ENCODE data around the gene RABEP2.

The RABEP2 gene

DNA sequence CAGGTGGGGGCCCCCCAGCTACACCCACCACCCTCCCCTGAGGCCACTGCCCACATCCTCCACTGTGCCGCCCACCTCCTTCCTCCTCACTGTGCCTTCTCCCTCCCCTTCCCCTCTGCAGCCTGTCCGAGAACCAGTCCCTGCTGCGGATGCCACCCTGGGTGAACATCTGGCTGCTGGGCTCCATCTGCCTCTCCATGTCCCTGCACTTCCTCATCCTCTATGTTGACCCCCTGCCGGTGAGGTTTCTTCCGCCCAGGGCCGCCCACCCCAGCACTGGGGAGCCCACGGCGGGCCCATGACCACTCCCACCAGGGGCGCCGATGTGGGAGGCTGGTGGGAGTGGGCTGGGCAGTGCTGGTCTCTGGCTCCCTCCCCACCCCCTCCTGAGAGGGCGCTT lies 22.1 kb downstream of the RABEP2 start:
- H3K4me1 ChIP-seq (ENCODE audit: control insufficient read depth, low read length): no peaks in the 10 kb centered on the region

DNA sequence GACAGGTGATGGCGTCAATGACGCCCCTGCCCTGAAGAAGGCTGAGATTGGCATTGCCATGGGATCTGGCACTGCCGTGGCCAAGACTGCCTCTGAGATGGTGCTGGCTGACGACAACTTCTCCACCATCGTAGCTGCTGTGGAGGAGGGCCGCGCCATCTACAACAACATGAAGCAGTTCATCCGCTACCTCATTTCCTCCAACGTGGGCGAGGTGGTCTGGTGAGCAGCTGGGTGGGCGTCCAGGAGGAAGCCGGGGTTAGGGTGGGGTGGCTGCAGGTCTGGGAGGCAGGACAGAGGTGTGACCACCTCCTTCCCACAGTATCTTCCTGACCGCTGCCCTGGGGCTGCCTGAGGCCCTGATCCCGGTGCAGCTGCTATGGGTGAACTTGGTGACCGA lies 23.2 kb downstream of the RABEP2 start:
- H3K27ac ChIP-seq (ENCODE audit: low read depth, low read length): no peak overlapping the region

More for the DNA sequence above, 22.1 kb downstream of the RABEP2 start:
- no peak for TF ChIP-seq EZH2phosphoT487 (IDR thresholded peaks at IDR 0.05; ENCODE audit: borderline replicate concordance, low read length)
- TF ChIP-seq, protein P1, sequence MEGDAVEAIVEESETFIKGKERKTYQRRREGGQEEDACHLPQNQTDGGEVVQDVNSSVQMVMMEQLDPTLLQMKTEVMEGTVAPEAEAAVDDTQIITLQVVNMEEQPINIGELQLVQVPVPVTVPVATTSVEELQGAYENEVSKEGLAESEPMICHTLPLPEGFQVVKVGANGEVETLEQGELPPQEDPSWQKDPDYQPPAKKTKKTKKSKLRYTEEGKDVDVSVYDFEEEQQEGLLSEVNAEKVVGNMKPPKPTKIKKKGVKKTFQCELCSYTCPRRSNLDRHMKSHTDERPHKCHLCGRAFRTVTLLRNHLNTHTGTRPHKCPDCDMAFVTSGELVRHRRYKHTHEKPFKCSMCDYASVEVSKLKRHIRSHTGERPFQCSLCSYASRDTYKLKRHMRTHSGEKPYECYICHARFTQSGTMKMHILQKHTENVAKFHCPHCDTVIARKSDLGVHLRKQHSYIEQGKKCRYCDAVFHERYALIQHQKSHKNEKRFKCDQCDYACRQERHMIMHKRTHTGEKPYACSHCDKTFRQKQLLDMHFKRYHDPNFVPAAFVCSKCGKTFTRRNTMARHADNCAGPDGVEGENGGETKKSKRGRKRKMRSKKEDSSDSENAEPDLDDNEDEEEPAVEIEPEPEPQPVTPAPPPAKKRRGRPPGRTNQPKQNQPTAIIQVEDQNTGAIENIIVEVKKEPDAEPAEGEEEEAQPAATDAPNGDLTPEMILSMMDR (IDR thresholded peaks at IDR 0.05; ENCODE audit: low read depth, low read length, poor library complexity, severe bottlenecking): no peak
- no peaks in the 10 kb centered on the region for H3K27me3 ChIP-seq (ENCODE audit: control insufficient read depth, low read length)
- no peaks in the 10 kb centered on the region for H3K9me3 ChIP-seq (ENCODE audit: control insufficient read depth, insufficient read depth, low read length)
- no peak overlapping the region for H3K27ac ChIP-seq (ENCODE audit: low read depth, low read length)
- H3K4me3 ChIP-seq (ENCODE audit: low read length): no peak overlapping the region
- no peaks in the 10 kb centered on the region for H3K79me2 ChIP-seq (ENCODE audit: control insufficient read depth, low read length)
- no peak overlapping the region for H3K4me2 ChIP-seq (ENCODE audit: low read length)
- H4K20me1 ChIP-seq (ENCODE audit: control insufficient read depth, insufficient read depth, low read depth, low read length): no peaks in the 10 kb centered on the region
- no peaks in the 10 kb centered on the region for H3F3A ChIP-seq (ENCODE audit: control insufficient read depth, insufficient read depth)
- peaks cover 21% of the 10 kb centered on the region; the same call in 1 of the 2 replicates for H3K36me3 ChIP-seq (ENCODE audit: control insufficient read depth, low read length)
- no peaks in the 10 kb centered on the region for H3K9me2 ChIP-seq (replicated peaks; ENCODE audit: control insufficient read depth, low read length)

DNA sequence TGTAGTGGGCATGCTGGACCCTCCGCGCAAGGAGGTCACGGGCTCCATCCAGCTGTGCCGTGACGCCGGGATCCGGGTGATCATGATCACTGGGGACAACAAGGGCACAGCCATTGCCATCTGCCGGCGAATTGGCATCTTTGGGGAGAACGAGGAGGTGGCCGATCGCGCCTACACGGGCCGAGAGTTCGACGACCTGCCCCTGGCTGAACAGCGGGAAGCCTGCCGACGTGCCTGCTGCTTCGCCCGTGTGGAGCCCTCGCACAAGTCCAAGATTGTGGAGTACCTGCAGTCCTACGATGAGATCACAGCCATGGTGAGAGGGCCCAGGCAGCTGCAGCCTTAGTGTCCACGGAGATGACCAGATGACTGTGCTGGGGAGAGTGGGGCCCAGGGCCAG lies 24.4 kb downstream of the RABEP2 start:
- Histone ChIP-seq H3K36me3 (ENCODE audit: control insufficient read depth, low read length) (peaks cover 15% of the 10 kb centered on the region; the same call in 1 of the 2 replicates), H3K4me2 (ENCODE audit: low read length) (no peak overlapping the region), H3K9me2 (replicated peaks; ENCODE audit: control insufficient read depth, low read length) (no peaks in the 10 kb centered on the region), H4K20me1 (ENCODE audit: control insufficient read depth, insufficient read depth, low read depth, low read length) (no peaks in the 10 kb centered on the region), H3K27me3 (ENCODE audit: control insufficient read depth, low read length) (no peaks in the 10 kb centered on the region), H3K79me2 (ENCODE audit: control insufficient read depth, low read length) (no peaks in the 10 kb centered on the region), H3K4me3 (ENCODE audit: low read length) (no peak overlapping the region), H3F3A (ENCODE audit: control insufficient read depth, insufficient read depth) (no peaks in the 10 kb centered on the region), H3K9me3 (ENCODE audit: control insufficient read depth, insufficient read depth, low read length) (no peaks in the 10 kb centered on the region), H3K4me1 (ENCODE audit: control insufficient read depth, low read length) (no peaks in the 10 kb centered on the region), H3K27ac (ENCODE audit: low read depth, low read length) (no peak overlapping the region)
- TF ChIP-seq, protein P1 (IDR thresholded peaks at IDR 0.05; ENCODE audit: low read depth, low read length, poor library complexity, severe bottlenecking): no peak
- TF ChIP-seq EZH2phosphoT487 (IDR thresholded peaks at IDR 0.05; ENCODE audit: borderline replicate concordance, low read length): no peak

More for the DNA sequence above, 23.2 kb downstream of the RABEP2 start:
- Histone ChIP-seq H3K4me1 (ENCODE audit: control insufficient read depth, low read length) (no peaks in the 10 kb centered on the region), H3F3A (ENCODE audit: control insufficient read depth, insufficient read depth) (no peaks in the 10 kb centered on the region), H4K20me1 (ENCODE audit: control insufficient read depth, insufficient read depth, low read depth, low read length) (no peaks in the 10 kb centered on the region), H3K36me3 (ENCODE audit: control insufficient read depth, low read length) (peaks cover 21% of the 10 kb centered on the region; the same call in 1 of the 2 replicates), H3K9me3 (ENCODE audit: control insufficient read depth, insufficient read depth, low read length) (no peaks in the 10 kb centered on the region), H3K79me2 (ENCODE audit: control insufficient read depth, low read length) (no peaks in the 10 kb centered on the region), H3K9me2 (replicated peaks; ENCODE audit: control insufficient read depth, low read length) (no peaks in the 10 kb centered on the region), H3K27me3 (ENCODE audit: control insufficient read depth, low read length) (no peaks in the 10 kb centered on the region), H3K4me2 (ENCODE audit: low read length) (no peak overlapping the region), H3K4me3 (ENCODE audit: low read length) (no peak overlapping the region)
- no peak for TF ChIP-seq EZH2phosphoT487 (IDR thresholded peaks at IDR 0.05; ENCODE audit: borderline replicate concordance, low read length)
- TF ChIP-seq, protein P1 (IDR thresholded peaks at IDR 0.05; ENCODE audit: low read depth, low read length, poor library complexity, severe bottlenecking): no peak
